Esophagus muscularis mucosa (tissue), 4 donors: Measurements from ENCODE around the gene GDF2. TPM values are rescaled to one million over a fixed set of nuclear protein-coding genes. Genes with fewer than 3 reads are reported as not detected.

Experiments used
- DNase-seq: peaks from one replicate; pipeline ENCODE4 v3.0.0-alpha.2; 2017; ENCODE audit errors: extremely low spot score
- H3K27ac ChIP-seq, 4 donors: fragments of 200-600 bp; sonication (generic); replicated peaks in 1 of 4; 1 replicate in 3 of 4; 2 replicates in 1 of 4; pipeline ENCODE4 v1.5.1; 2016 to 2019; ENCODE audit warnings: mild to moderate bottlenecking in 1 of 4
- H3K27me3 ChIP-seq, 4 donors: fragments of 200-600 bp; sonication (generic); one replicate each; pipeline versions ENCODE4 v1.5.1 to v1.6.0; 2016 to 2019
- H3K36me3 ChIP-seq, 4 donors: fragments of 200-600 bp; sonication (generic); one replicate each; pipeline ENCODE4 v1.5.1; 2016 to 2019
- H3K4me1 ChIP-seq, 4 donors: fragments of 200-600 bp; sonication (generic); one replicate each; pipeline ENCODE4 v1.5.1; 2016 to 2019
- H3K4me3 ChIP-seq, 4 donors: fragments of 200-600 bp; sonication (generic); 1 replicate in 2 of 4; 2 replicates in 2 of 4; pipeline ENCODE4 v1.5.1; 2016 to 2019; ENCODE audit warnings: mild to moderate bottlenecking in 4 of 4, moderate library complexity in 1 of 4
- H3K9me3 ChIP-seq, 4 donors: fragments of 200-600 bp; sonication (generic); 1 replicate in 3 of 4; 2 replicates in 1 of 4; pipeline ENCODE4 v1.5.1; 2016 to 2019
- CTCF ChIP-seq, 3 experiments: fragments of 200-600 bp in 2 of 3; fragments of 450-650 bp in 1 of 3; sonication (generic) in 2 of 3; IDR thresholded peaks; one replicate each; pipeline ENCODE4 v1.5.1; 2017 to 2019; ENCODE audit warnings: antibody characterized with exemption in 3 of 3, mild to moderate bottlenecking in 2 of 3, moderate library complexity in 1 of 3
- EP300 ChIP-seq: sonication (generic); formaldehyde crosslinking; IDR thresholded peaks from one replicate; pipeline ENCODE4 v1.6.1; 2017; ENCODE audit warnings: antibody characterized with exemption
- POLR2A ChIP-seq: fragments of 450-650 bp; IDR thresholded peaks from one replicate; pipeline ENCODE4 v1.6.1; 2017; ENCODE audit warnings: antibody characterized with exemption, moderate library complexity, mild to moderate bottlenecking, low read depth
- POLR2AphosphoS5 ChIP-seq, 2 donors: sonication (generic); formaldehyde crosslinking; IDR thresholded peaks; one replicate each; pipeline ENCODE4 v1.6.1; 2017; ENCODE audit warnings: antibody characterized with exemption in 2 of 2
- whole genome bisulfite sequencing: methylation state at CpG from one replicate; pipeline ENCODE4 v1.1.5; 2018; 5-methylcytosine and 5-hydroxymethylcytosine counted together
- intact Hi-C: fragments of 100-400 bp; cut with DNase I; formaldehyde crosslinking; loops from one replicate; pipeline ENCODE4 v1.15.1; 2023
- total RNA-seq, 4 donors: library from RNA; depleted of rRNA; stranded (reverse); fragments of >200 nt; gene quantifications; one replicate each; pipeline versions ENCODE4 v1.1.0 to v1.2.1, GENCODE V29; 2016

Gene GDF2
- total RNA-seq, 4 donors from 2014 or later, result not detected

GRCh38 chr10:47331491-47331890 is 9.2 kb downstream of the GDF2 start:
- Histone ChIP-seq H3K4me3 (no peak overlapping the region), H3K27ac (no peak overlapping the region), H3K36me3 (no peaks in the 10 kb centered on the region), H3K27me3 (no peaks in the 10 kb centered on the region), H3K9me3 (no peaks in the 10 kb centered on the region), H3K4me1 (peaks cover 0 to 5% (median 2%) of the 10 kb centered on the region in 4 donors)
- no peak for TF ChIP-seq CTCF (IDR thresholded peaks at IDR 0.05)
- WGBS, result 100% methylated on average over 8 of the region's 9 CpGs
- intact Hi-C loops, result no loop called here
- no peak for DNase-seq

- Histone ChIP-seq H3K4me3 (no peak overlapping the region), H3K4me1 (peaks cover 0 to 10% (median 2%) of the 10 kb centered on the region in 4 donors), H3K27ac (no peak overlapping the region), H3K36me3 (no peaks in the 10 kb centered on the region), H3K9me3 (no peaks in the 10 kb centered on the region), H3K27me3 (no peaks in the 10 kb centered on the region)
- 87% methylated on average over 7 of the region's 7 CpGs for WGBS
- TF ChIP-seq CTCF (IDR thresholded peaks at IDR 0.05), result no peak
- no peak for TF ChIP-seq POLR2AphosphoS5 (IDR thresholded peaks at IDR 0.05)
- TF ChIP-seq POLR2A, result no peak
- TF ChIP-seq EP300, result no peak
- no peak for DNase-seq
- intact Hi-C loops, result no loop called here
Measured at GRCh38 chr10:47331954-47332353, 9.7 kb downstream of the GDF2 start.

- Histone ChIP-seq H3K27ac (no peak overlapping the region), H3K4me1 (peaks cover 0 to 10% (median 2%) of the 10 kb centered on the region in 4 donors), H3K36me3 (no peaks in the 10 kb centered on the region), H3K27me3 (no peaks in the 10 kb centered on the region), H3K9me3 (no peaks in the 10 kb centered on the region), H3K4me3 (no peak overlapping the region)
- intact Hi-C loops, result no loop called here
- no peak for TF ChIP-seq CTCF (IDR thresholded peaks at IDR 0.05)
- TF ChIP-seq EP300, result no peak
- WGBS, result 71% methylated on average over 3 of the region's 3 CpGs
- DNase-seq, result no peak
Measured at GRCh38 chr10:47332371-47332770, 10.1 kb downstream of the GDF2 start.

GRCh38 chr10:47332946-47333345 is 10.7 kb downstream of the GDF2 start:
- intact Hi-C loops, result no loop called here
- WGBS, result 84% methylated on average over 3 of the region's 3 CpGs

More at GRCh38 chr10:47332946-47333345, 10.7 kb downstream of the GDF2 start:
- DNase-seq, result no peak
- TF ChIP-seq CTCF (IDR thresholded peaks at IDR 0.05) (no peak), EP300 (no peak), POLR2A (no peak)
- H3K4me1 ChIP-seq, result peaks cover 0 to 10% (median 2%) of the 10 kb centered on the region in 4 donors
- no peaks in the 10 kb centered on the region for H3K27me3 ChIP-seq
- H3K4me3 ChIP-seq, result no peak overlapping the region
- H3K9me3 ChIP-seq, result no peaks in the 10 kb centered on the region
- no peaks in the 10 kb centered on the region for H3K36me3 ChIP-seq
- no peak overlapping the region for H3K27ac ChIP-seq
